Ishikawa (cell line): Measurements from ENCODE around the gene ESPNL.

Experiments
- CEBPB ChIP-seq: IDR thresholded peaks from 2 replicates; pipeline ENCODE4 v1.6.1; 2012
- CREB1 ChIP-seq: IDR thresholded peaks from 2 replicates; pipeline ENCODE4 v1.6.1; 2012; ENCODE audit warnings: low read depth
- EGR1 ChIP-seq: IDR thresholded peaks from 2 replicates; pipeline ENCODE4 v1.6.1; 2012
- EP300 ChIP-seq: IDR thresholded peaks from 2 replicates; pipeline ENCODE4 v1.6.1; 2012; ENCODE audit warnings: borderline replicate concordance
- MAX ChIP-seq: IDR thresholded peaks from 2 replicates; pipeline ENCODE4 v1.6.1; 2012
- RAD21 ChIP-seq: IDR thresholded peaks from 2 replicates; pipeline ENCODE4 v1.6.1; 2012; ENCODE audit warnings: low read depth
- REST ChIP-seq: IDR thresholded peaks from 2 replicates; pipeline ENCODE4 v1.6.1; 2012; ENCODE audit warnings: low read depth, mild to moderate bottlenecking
- TAF1 ChIP-seq: IDR thresholded peaks from 2 replicates; pipeline ENCODE4 v1.6.1; 2012; ENCODE audit warnings: low read depth, mild to moderate bottlenecking
- TCF12 ChIP-seq: IDR thresholded peaks from 2 replicates; pipeline ENCODE4 v1.6.1; 2012; ENCODE audit warnings: low read depth
- USF1 ChIP-seq: IDR thresholded peaks from 2 replicates; pipeline ENCODE4 v1.6.1; 2012
- YY1 ChIP-seq: IDR thresholded peaks from 2 replicates; pipeline ENCODE4 v1.6.1; 2012; ENCODE audit warnings: low read depth
- ZBTB7A ChIP-seq: IDR thresholded peaks from 2 replicates; pipeline ENCODE4 v1.6.1; 2012; ENCODE audit warnings: low read depth

- TF ChIP-seq RAD21 (no peak), EP300 (no peak), YY1 (no peak), USF1 (no peak), MAX (no peak), REST (no peak), ZBTB7A (no peak), TAF1 (no peak), EGR1 (no peak), TCF12 (no peak), CREB1 (no peak), CEBPB (no peak)
Observed at GRCh38 chr2:238105506-238106338, 5.6 kb downstream of the ESPNL start.
